Gastrocnemius medialis (tissue), 4 donors: ENCODE measurements around the gene NYAP2.

ENCODE experiments used
- POLR2A ChIP-seq, 2 donors: fragments of 450-650 bp; IDR thresholded peaks; one replicate each; pipeline ENCODE4 v1.6.1; 2017; ENCODE audit warnings: antibody characterized with exemption in 2 of 2, mild to moderate bottlenecking in 2 of 2, moderate library complexity in 2 of 2
- TF ChIP-seq, protein P1 (sequence below), 5 experiments: fragments of 450-650 bp in 3 of 5; fragments of 200-600 bp in 2 of 5; sonication (generic) in 2 of 5; IDR thresholded peaks in 4 of 5; conservative IDR thresholded peaks in 1 of 5; 1 replicate in 4 of 5; 2 replicates in 1 of 5; pipeline ENCODE4 v1.5.1; 2016 to 2019; ENCODE audit warnings: antibody characterized with exemption in 5 of 5, mild to moderate bottlenecking in 3 of 5, moderate library complexity in 3 of 5

DNA sequence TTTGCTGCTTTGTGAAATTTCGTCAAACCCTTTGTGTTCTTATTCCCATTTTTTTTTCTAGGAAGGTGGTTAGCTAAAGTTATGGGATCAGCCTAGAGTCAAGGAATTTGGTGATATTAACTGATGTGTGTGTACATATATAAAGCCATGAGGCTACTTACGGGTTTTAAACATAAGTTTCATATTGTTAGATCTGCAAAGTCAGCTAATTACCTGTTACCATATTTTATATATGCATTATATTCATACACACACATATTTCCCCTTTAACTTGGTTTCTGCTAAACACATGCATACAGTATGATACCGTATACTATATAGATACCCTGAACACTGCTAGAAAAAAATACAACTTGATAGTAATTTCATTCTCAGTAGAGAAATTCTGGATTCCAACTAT is 241.0 kb downstream of the NYAP2 start:
- TF ChIP-seq, protein P1, sequence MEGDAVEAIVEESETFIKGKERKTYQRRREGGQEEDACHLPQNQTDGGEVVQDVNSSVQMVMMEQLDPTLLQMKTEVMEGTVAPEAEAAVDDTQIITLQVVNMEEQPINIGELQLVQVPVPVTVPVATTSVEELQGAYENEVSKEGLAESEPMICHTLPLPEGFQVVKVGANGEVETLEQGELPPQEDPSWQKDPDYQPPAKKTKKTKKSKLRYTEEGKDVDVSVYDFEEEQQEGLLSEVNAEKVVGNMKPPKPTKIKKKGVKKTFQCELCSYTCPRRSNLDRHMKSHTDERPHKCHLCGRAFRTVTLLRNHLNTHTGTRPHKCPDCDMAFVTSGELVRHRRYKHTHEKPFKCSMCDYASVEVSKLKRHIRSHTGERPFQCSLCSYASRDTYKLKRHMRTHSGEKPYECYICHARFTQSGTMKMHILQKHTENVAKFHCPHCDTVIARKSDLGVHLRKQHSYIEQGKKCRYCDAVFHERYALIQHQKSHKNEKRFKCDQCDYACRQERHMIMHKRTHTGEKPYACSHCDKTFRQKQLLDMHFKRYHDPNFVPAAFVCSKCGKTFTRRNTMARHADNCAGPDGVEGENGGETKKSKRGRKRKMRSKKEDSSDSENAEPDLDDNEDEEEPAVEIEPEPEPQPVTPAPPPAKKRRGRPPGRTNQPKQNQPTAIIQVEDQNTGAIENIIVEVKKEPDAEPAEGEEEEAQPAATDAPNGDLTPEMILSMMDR (IDR thresholded peaks at IDR 0.05 in 4 of 5, conservative IDR thresholded peaks at IDR 0.05 in 1 of 5), result no peak
- TF ChIP-seq POLR2A (IDR thresholded peaks at IDR 0.05), result no peak
